ENCODE results near the gene DENND4B. TPM values are rescaled to one million over a fixed set of nuclear protein-coding genes. Genes with fewer than 3 reads are reported as not detected.

DENND4B gene
- total RNA-seq, 2 experiments from 2014 or later: 90.2 to 91.4 TPM

Other genes starting within 250 kb of the DENND4B start
- 10 to 100 TPM; 47.9 to 48.0 TPM for gene INTS3, start 218.7 kb downstream of the DENND4B start, total RNA-seq
- 1 to 10 TPM; 6.4 to 6.9 TPM for gene SLC27A3, start 171.3 kb downstream of the DENND4B start, total RNA-seq
- 10 to 100 TPM; 49.4 to 53.1 TPM for gene GATAD2B, start 23.7 kb downstream of the DENND4B start, total RNA-seq
- gene CRTC2, start 11.9 kb upstream of the DENND4B start, total RNA-seq: 10 to 100 TPM; 56.4 to 67.0 TPM
- gene SLC39A1, start 16.8 kb upstream of the DENND4B start, total RNA-seq: 10 to 100 TPM; 60.6 to 63.1 TPM
- 1 to 10 TPM; 6.8 to 7.3 TPM for gene CREB3L4, start 21.2 kb upstream of the DENND4B start, total RNA-seq
- 100 to 1,000 TPM; 204 to 214 TPM for gene JTB, start 31.0 kb upstream of the DENND4B start, total RNA-seq
- 10 to 100 TPM; 48.7 to 53.5 TPM for gene RAB13, start 39.6 kb upstream of the DENND4B start, total RNA-seq
- 1,000 to 10,000 TPM; 1,340 to 1,924 TPM for gene RPS27, start 44.0 kb upstream of the DENND4B start, total RNA-seq
- gene NUP210L, start 208.4 kb upstream of the DENND4B start, total RNA-seq: under 1 TPM in 1 of 2 experiments, not detected in 1; 0.04 TPM
- gene TPM3, start 245.4 kb upstream of the DENND4B start, total RNA-seq: 100 to 1,000 TPM; 725 to 753 TPM

All from activated naive CD8-positive, alpha-beta T cell treated with anti-CD3 and anti-CD28 coated beads for 36 hours (primary cell).